Measurements from ENCODE around the gene CSTB. TPM values are rescaled to one million over a fixed set of nuclear protein-coding genes. Genes with fewer than 3 reads are reported as not detected.

Gene CSTB
- total RNA-seq, 1 donor from 2014 or later: 27.7 TPM

DNA sequence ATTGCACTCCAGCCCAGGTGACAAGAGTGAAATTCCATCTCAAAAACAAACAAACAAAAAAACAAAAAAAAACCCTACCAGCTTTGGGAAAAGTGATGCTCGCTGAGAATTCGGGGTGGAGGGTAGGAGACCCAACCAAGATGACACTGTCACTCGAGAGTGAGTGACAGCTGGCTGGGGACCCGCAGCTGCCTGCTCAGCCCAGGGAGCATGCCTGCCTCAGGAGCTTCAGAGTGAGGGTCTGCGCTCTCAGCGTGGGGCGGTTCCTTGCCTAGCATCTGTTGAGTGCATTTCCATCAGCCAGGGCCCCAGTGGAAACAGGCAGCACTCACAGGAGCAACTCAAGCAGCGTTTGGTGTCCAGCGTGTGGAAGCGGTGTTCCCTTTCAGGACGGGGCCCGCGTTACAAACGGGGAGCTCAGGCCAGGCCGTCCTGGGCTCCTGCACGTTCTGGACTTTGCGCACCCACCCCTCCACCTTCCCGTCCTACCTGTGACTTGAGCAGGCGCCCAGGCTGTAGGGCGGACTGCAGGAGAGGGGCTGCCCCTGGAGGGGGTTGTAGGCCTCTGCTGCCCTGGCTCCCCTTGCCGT lies 5.9 kb downstream of the CSTB start:
- Histone ChIP-seq H3K9ac (ENCODE audit: low read length) (no peak overlapping the region), H2AFZ (ENCODE audit: low read depth, low read length) (no peak overlapping the region), H3K27me3 (ENCODE audit: insufficient read depth, low read length) (no peaks in the 10 kb centered on the region), H3K27ac (ENCODE audit: low read depth, low read length) (no peak overlapping the region), H3K79me2 (ENCODE audit: insufficient read depth, low read length) (peaks cover 7% of the 10 kb centered on the region), H3K36me3 (ENCODE audit: insufficient read depth, low read length) (no peaks in the 10 kb centered on the region), H3K4me2 (ENCODE audit: low read length) (no peak overlapping the region), H3K4me1 (ENCODE audit: insufficient read depth, low read length) (peaks cover 15% of the 10 kb centered on the region), H4K20me1 (ENCODE audit: insufficient read depth, low read length) (peaks cover 13% of the 10 kb centered on the region), H3K9me3 (ENCODE audit: insufficient read depth, low read depth, low read length) (no peaks in the 10 kb centered on the region), H3K4me3 (ENCODE audit: insufficient read depth, low read depth, low read length) (no peak overlapping the region)
- TF ChIP-seq, protein P1, sequence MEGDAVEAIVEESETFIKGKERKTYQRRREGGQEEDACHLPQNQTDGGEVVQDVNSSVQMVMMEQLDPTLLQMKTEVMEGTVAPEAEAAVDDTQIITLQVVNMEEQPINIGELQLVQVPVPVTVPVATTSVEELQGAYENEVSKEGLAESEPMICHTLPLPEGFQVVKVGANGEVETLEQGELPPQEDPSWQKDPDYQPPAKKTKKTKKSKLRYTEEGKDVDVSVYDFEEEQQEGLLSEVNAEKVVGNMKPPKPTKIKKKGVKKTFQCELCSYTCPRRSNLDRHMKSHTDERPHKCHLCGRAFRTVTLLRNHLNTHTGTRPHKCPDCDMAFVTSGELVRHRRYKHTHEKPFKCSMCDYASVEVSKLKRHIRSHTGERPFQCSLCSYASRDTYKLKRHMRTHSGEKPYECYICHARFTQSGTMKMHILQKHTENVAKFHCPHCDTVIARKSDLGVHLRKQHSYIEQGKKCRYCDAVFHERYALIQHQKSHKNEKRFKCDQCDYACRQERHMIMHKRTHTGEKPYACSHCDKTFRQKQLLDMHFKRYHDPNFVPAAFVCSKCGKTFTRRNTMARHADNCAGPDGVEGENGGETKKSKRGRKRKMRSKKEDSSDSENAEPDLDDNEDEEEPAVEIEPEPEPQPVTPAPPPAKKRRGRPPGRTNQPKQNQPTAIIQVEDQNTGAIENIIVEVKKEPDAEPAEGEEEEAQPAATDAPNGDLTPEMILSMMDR (IDR thresholded peaks at IDR 0.05; ENCODE audit: insufficient read depth, low read depth, low read length): no peak
- Mint-ChIP-seq H3K4me1 (ENCODE audit: low read depth, unreplicated experiment) (peaks cover 24% of the 10 kb centered on the region), H3K27ac (ENCODE audit: unreplicated experiment) (no peak overlapping the region), H3K4me3 (ENCODE audit: unreplicated experiment) (no peak overlapping the region), H3K36me3 (ENCODE audit: low read depth, unreplicated experiment) (peaks cover 8% of the 10 kb centered on the region), H3K27me3 (ENCODE audit: low read depth, unreplicated experiment) (no peaks in the 10 kb centered on the region), H3K9me3 (ENCODE audit: unreplicated experiment) (no peaks in the 10 kb centered on the region)
- no peak for DNase-seq (ENCODE audit: low read depth)
- no peak for FAIRE-seq

DNA sequence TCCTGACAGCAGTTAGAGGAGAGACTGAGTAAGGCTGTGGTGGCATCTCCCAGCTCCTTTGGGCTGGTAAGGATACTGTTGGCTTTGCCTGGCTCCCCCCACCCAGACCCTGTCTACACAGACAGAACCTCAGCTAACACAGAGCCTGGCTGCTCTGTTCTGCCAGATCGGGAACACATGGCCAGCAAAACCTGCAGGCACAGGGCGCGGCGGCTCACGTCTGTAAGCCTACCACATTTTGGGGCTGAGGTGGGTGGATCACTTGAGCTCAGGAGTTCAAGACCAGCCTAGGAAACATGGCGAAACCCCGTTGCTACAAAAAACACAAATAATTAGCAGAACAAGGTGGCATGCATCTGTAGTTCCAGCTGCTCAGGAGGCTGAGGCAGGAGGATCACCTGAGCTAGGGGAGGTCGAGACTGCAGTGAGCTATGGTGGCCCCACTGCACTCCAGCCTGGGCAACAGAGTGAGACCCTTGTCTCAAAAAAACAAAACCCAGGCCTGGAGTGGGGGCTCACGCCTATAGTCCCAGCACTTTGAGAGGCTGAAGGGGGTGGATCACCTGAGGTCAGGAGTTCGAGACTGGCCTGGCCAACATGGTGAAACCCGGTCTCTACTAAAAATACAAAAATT lies 6.7 kb downstream of the CSTB start:
- peak overlapping the region; percentile 80 for H3K27ac Mint-ChIP-seq (ENCODE audit: unreplicated experiment)
- Histone ChIP-seq H3K9me3 (ENCODE audit: insufficient read depth, low read depth, low read length) (no peaks in the 10 kb centered on the region), H2AFZ (ENCODE audit: low read depth, low read length) (no peak overlapping the region), H3K4me2 (ENCODE audit: low read length) (no peak overlapping the region), H3K27ac (ENCODE audit: low read depth, low read length) (no peak overlapping the region), H3K36me3 (ENCODE audit: insufficient read depth, low read length) (no peaks in the 10 kb centered on the region), H3K4me1 (ENCODE audit: insufficient read depth, low read length) (peaks cover 19% of the 10 kb centered on the region), H3K79me2 (ENCODE audit: insufficient read depth, low read length) (no peaks in the 10 kb centered on the region), H3K9ac (ENCODE audit: low read length) (no peak overlapping the region), H4K20me1 (ENCODE audit: insufficient read depth, low read length) (peaks cover 6% of the 10 kb centered on the region), H3K27me3 (ENCODE audit: insufficient read depth, low read length) (no peaks in the 10 kb centered on the region), H3K4me3 (ENCODE audit: insufficient read depth, low read depth, low read length) (no peak overlapping the region)
- H3K9me3 Mint-ChIP-seq (ENCODE audit: unreplicated experiment): no peaks in the 10 kb centered on the region
- H3K36me3 Mint-ChIP-seq (ENCODE audit: low read depth, unreplicated experiment): peaks cover 5% of the 10 kb centered on the region
- H3K27me3 Mint-ChIP-seq (ENCODE audit: low read depth, unreplicated experiment): no peaks in the 10 kb centered on the region
- no peak overlapping the region for H3K4me3 Mint-ChIP-seq (ENCODE audit: unreplicated experiment)
- TF ChIP-seq, protein P1 (IDR thresholded peaks at IDR 0.05; ENCODE audit: insufficient read depth, low read depth, low read length): no peak
- TF ChIP-seq EZH2 (IDR thresholded peaks at IDR 0.05; ENCODE audit: insufficient read depth, low read length): no peak
- FAIRE-seq: no peak
- no peak for DNase-seq (ENCODE audit: low read depth)
- H3K4me1 Mint-ChIP-seq (ENCODE audit: low read depth, unreplicated experiment): peaks cover 21% of the 10 kb centered on the region

DNA sequence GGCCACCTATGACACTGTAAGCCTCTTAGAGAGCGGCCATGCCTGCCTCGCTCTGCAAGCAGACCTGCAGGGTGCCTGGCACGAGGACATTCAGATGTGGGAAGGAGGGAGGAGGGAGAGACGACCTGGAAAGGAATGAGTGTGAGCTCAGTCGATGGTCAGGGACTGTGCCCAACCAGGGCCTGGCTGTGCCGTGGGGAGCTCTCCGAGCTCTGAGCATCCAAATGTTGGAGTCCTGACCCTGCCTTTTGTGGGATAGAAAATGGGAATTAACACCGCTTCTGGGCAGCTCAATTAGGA lies 7.3 kb downstream of the CSTB start:
- peak overlapping the region; percentile 85 for H2AFZ ChIP-seq (ENCODE audit: low read depth, low read length)
- TF ChIP-seq EZH2 (IDR thresholded peaks at IDR 0.05; ENCODE audit: insufficient read depth, low read length): no peak
- TF ChIP-seq, protein P1 (IDR thresholded peaks at IDR 0.05; ENCODE audit: insufficient read depth, low read depth, low read length): no peak
- Mint-ChIP-seq H3K36me3 (ENCODE audit: low read depth, unreplicated experiment) (peaks cover 2% of the 10 kb centered on the region), H3K9me3 (ENCODE audit: unreplicated experiment) (no peaks in the 10 kb centered on the region), H3K27ac (ENCODE audit: unreplicated experiment) (peak overlapping the region; percentile 80), H3K27me3 (ENCODE audit: low read depth, unreplicated experiment) (no peaks in the 10 kb centered on the region), H3K4me3 (ENCODE audit: unreplicated experiment) (no peak overlapping the region), H3K4me1 (ENCODE audit: low read depth, unreplicated experiment) (peaks cover 21% of the 10 kb centered on the region)
- no peaks in the 10 kb centered on the region for H3K9me3 ChIP-seq (ENCODE audit: insufficient read depth, low read depth, low read length)
- H3K27ac ChIP-seq (ENCODE audit: low read depth, low read length): peak overlapping the region; percentile 72
- H3K4me1 ChIP-seq (ENCODE audit: insufficient read depth, low read length): peaks cover 19% of the 10 kb centered on the region
- H3K9ac ChIP-seq (ENCODE audit: low read length): peak overlapping the region; percentile 70
- no peaks in the 10 kb centered on the region for H4K20me1 ChIP-seq (ENCODE audit: insufficient read depth, low read length)
- H3K36me3 ChIP-seq (ENCODE audit: insufficient read depth, low read length): no peaks in the 10 kb centered on the region
- H3K79me2 ChIP-seq (ENCODE audit: insufficient read depth, low read length): no peaks in the 10 kb centered on the region
- no peak overlapping the region for H3K4me2 ChIP-seq (ENCODE audit: low read length)
- no peak overlapping the region for H3K4me3 ChIP-seq (ENCODE audit: insufficient read depth, low read depth, low read length)
- FAIRE-seq: no peak
- no peaks in the 10 kb centered on the region for H3K27me3 ChIP-seq (ENCODE audit: insufficient read depth, low read length)
- no peak for DNase-seq (ENCODE audit: low read depth)
